H4 (cell line): ENCODE data around the gene OR5W2. TPM values are rescaled to one million over a fixed set of nuclear protein-coding genes. Genes with fewer than 3 reads are reported as not detected.
A peak's percentile ranks its signal among the peaks of the same experiment; 100 is the strongest.
"Not testable (repeated sequence)": the region's sequence is repeated elsewhere in the genome, so short reads cannot be mapped to it uniquely, and the experiment has no call there.

Source experiments
- DNase-seq: peaks from one replicate; pipeline ENCODE4 v3.0.0-alpha.2; 2015; ENCODE audit warnings: low spot score
- total RNA-seq: library from RNA; depleted of rRNA; stranded (reverse); fragments of >200 nt; shearing (Covaris generic); gene quantifications from 2 replicates; pipeline ENCODE4 v1.2.3, GENCODE V29; 2014; rRNA removed

Gene OR5W2
- total RNA-seq, result not detected in 2 replicates

DNA sequence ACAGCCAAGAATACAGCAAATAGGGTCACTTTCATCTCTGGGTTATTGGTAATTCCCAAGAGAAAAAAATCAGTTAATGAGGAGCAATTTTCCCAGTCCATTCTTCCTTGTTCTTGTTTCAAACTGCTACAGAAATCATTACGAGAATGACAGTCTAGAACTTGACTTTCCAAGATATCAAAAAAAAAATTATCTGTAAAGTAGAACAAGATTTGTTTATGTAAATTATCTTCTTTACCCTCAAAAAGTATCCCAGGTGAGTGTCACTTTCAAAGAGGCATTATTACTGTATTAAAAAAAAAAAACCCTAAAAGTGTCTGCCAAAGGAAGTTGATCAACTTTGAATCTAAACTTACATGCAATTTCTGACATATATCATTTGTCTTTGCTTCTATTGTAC lies at the start of gene OR5W2:
OR5W2 (minus strand) TSS at position 101 of the 400 bp plus-strand sequence; CDS start at position 101, 0 bp downstream.
- no peak for DNase-seq

DNA sequence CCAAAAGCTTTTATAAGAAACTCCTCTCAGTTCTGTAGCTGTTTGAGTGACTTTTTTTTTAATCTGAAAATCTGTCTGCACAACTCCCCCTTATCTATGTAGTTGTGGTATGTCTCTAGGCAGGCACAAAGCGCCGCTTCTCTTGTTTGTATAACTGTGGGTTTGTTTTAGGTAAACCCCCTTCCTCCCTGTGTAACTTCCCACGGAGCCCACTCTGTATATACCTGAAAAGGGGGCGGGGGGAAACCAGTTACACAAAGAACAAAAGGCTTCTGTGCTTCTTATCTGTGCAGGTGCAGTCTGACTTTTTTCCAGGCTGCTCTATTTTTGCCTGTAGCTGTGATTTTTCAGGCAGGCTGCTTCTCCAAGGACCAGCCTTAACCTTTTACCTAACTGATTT lies 42.1 kb upstream of the OR5W2 start:
- no peak for DNase-seq

DNA sequence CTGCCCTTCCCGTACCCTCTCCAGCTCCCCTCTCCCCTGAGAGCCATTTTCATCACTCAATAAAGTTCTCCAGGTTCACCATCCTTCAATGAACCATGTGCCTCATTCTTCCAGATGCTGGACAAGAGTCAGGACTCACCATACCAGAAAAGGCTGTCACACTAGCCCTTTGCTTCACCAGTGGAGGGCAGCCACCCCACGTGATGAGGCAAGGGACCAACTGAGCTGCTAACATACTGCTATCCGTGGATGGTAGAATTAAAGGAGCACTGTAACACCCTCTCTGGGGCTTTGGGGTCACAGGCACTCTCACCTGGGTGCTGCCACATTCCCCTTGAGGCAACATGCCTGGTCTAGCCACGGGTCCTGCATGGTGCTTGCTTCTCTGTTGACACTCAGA lies 34.9 kb upstream of the OR5W2 start:
- peak; percentile 4 for DNase-seq

DNA sequence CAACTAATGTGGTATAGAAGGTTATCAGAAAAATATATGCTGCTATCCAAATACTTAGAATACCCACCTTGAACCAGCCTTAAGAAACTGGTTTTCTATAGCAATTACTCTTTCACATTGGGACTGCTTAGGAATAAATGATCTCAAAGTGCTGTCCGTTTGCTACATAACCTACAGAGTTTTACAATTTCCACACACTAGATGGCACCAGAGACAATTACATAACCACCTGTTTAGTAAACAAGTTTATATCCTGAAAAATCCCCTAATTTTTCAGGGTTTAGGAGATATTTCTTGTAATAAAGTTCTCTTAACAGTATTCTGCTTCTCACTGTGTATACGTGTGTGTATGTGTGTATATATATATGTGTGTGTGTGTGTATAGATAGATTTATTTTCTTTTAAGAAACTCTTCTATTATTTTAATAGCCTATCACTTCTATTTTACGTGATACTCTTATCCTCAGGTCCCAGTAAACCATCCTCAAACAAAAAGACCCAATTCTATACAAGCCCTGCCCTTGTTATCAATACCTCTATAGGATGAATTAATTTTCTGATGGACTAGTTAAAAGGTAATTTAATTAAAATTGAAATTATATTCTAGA lies 28.5 kb upstream of the OR5W2 start:
- DNase-seq, result peak; percentile 28

DNA sequence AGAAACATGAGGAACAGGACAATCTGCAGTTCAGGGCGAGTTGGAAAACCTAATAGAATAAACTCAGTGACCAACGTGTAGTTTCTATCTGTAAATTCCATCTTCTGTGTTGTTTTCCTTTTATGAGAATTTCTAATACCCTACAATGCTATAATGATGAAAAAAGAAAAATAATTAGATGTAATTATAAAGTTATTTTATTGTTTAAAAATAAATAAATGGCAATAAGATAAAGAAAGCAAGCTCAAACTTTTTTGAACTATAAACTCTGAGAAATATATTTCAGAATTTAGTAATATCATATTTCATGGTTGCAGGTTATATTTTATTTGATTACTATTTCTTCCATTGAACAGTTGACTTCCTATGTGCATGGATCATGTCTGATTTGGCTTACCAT lies 21.9 kb upstream of the OR5W2 start, which contains the start of gene OR5I1:
OR5I1 (minus strand) TSS at position 101 of the 400 bp plus-strand sequence; CDS start at position 101, 0 bp downstream.
- no peak for DNase-seq

DNA sequence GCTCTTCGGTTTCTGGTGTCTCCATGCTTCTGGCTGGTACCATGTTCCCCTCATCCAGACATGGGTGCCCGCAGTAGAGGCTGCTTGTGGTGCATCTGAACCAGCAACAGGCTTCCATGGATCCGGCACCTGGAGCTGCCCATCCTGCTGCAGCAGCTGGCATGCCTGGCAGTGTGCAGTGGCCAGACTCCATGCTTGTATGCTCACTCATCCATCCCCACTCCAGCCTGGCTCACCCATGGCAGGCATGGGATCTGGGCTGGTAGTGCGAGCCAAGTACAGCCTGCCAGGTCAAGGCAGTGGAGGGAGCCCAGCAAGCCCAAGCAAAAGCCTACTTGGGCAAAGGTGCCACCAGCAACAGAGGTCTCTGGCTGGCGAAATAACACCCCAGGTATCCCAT lies 6.2 kb upstream of the OR5W2 start:
- DNase-seq, result no peak

DNA sequence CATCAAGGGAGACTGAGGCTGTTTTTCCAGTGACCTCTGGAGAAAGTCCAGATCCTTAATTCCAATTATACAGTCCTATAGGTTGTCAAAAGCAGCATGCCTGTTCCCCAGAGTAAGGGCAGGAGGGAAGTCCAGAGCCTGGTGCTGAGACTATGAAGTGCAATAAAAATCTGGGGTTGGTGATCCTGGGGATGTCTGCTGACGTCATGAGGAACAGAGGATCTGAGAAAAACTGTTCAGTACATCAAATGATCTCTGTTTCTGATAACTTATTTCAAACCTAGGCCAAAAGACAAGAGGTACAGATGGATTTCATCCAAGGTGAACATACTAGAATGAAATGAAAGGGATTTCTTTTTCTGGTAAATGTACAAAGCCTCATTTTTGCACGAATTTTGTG lies 12.1 kb downstream of the OR5W2 start:
- DNase-seq, result no peak

DNA sequence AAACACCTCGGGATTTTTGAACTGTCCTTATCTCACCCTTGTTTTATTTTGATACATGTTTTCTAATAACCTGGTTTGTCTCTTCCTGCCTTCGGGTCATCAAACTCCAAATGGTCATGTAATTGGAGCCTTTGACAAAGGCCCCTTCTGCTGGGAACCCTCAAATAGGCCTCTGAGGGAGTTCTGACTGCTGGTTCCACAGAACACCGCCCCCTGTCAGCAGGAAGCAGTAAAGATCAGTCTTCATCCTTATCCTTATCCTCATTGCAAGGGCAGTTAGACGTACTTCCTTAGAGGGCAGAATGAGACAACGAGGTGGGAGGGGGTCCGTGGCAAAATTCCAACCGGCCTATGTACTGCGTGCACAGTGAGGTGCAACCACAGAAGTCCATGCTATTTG lies 19.2 kb downstream of the OR5W2 start:
- no peak for DNase-seq

DNA sequence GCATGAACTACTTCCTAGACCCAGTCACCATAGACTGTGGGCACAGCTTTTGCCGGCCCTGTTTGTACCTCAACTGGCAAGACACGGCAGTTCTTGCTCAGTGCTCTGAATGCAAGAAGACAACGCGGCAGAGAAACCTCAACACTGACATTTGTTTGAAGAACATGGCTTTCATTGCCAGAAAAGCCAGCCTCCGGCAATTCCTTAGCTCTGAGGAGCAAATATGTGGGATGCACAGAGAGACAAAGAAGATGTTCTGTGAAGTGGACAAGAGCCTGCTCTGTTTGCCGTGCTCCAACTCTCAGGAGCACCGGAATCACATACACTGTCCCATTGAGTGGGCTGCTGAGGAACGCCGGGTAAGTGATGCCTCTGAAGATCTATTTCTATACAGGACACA lies 28.9 kb downstream of the OR5W2 start:
- DNase-seq, result not testable (repeated sequence)

DNA sequence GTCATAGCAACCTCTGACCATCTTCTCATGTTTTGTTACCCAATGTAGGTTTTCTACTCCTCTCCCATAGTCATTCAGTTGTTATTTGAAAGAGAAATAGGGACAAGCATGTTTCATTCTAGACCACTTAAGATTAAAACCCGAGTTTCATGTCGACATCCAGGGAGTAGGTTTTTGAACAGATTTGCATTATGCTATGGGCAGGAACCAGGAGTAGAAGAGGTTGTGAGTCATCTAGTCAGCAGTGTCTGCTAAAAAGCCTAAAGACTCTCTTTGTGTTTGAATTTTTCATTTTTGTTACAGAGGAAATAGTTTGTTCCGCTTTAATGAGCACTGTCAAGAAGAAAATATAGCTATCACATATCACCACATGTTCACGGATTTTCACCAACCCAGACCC lies 29.4 kb downstream of the OR5W2 start:
- not testable (repeated sequence) for DNase-seq

DNA sequence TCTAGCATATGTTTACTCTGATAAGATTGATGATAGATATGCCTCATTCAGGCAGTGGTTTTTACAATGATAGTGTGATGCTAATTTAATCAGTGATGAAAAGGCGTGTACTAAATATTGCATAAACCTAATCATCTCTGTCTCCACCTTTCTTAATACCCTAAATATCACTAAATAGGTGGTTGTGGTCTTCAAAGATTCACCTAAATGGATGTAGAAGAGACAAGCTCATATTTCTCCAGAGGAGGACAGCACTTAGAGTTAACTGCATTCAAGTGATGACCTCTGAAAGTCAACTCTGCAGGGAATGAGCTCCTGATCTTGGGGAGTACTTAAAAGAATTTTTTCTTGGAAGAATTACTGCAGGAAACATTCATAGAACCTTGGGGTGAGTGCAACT lies 31.4 kb downstream of the OR5W2 start, which contains the start of gene TRIM51:
TRIM51 (plus strand) TSS at position 301 of the 400 bp plus-strand sequence. CDS start 2,132 bp downstream, outside the sequence.
- not testable (repeated sequence) for DNase-seq

DNA sequence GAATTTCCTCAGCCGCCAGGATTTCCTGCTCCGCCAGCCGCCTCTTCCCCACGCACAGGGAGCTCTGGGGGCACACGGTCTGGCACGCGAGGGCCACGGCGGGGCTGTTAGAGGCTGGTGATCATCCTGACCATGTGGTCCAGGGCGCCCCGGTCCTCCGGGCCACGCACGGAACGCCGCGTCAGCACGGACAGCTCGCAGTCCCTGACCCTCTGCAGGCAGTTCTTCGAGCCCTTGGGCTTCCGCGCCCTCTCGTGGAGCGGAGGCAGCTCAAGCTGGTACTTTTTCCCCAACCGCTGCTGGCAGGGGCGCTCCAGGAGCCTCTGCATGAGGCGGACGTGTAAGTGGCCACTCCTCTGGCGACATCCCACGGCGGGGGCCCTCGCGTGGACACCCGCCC lies 41.2 kb downstream of the OR5W2 start:
- DNase-seq, result not testable (repeated sequence)

DNA sequence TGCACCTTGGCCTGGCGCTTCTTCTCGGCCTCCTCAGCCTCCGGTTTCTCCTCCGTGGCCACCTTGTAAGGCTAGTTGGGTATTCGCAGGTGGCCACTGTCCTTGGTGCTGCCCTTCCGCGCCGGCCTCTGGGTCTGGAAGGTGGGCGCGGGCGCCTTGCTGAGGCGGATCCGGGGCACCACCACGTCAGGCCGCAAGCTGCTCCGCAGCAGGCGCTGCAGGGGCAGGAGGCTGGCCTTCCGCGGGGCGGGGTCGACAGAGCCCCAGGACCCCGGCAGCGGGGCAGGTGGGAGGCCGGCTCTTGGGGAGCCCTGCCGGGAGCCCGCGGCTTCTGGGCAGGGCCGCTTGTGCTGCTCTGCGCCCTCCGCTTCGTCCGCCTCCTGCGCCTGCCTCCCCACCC lies 41.7 kb downstream of the OR5W2 start:
- DNase-seq, result not testable (repeated sequence)

DNA sequence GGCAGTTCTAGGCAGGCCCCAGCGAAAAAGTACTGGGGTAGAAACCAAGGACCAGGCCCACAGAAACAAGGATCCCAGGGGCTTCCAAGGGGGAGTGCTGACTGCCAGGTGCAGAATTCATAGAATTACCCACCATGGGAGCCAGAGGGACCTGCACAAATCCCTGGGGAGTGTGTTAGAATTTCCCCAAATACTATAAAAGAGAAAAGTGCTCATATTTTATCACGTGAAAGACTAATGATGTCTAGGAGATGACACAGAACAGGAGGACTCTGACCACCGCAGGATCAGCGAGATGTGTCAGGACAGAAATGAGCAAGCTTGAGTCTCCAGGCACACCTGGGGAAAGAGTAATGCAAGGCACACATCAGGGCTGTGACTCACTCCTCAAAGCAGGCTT lies 47.0 kb downstream of the OR5W2 start:
- DNase-seq, result not testable (repeated sequence)

Other genes with a start within 250 kb of the OR5W2 start
- gene OR5D13, start 141.1 kb downstream of the OR5W2 start, total RNA-seq, result not detected in 2 replicates
- not detected in 2 replicates for gene OR5D14, start 119.0 kb downstream of the OR5W2 start, total RNA-seq
- not detected in 2 replicates for gene OR5L1, start 103.2 kb downstream of the OR5W2 start, total RNA-seq
- not detected in 2 replicates for gene OR5D18, start 95.0 kb downstream of the OR5W2 start, total RNA-seq
- gene OR5L2, start 87.4 kb downstream of the OR5W2 start, total RNA-seq, result not detected in 2 replicates
- not detected in 2 replicates for gene OR5D16, start 75.8 kb downstream of the OR5W2 start, total RNA-seq
- gene TRIM51, start 31.3 kb downstream of the OR5W2 start, total RNA-seq, result not detected in 2 replicates
- not detected in 2 replicates for gene OR5I1, start 21.8 kb upstream of the OR5W2 start, total RNA-seq
- gene OR10AG1, start 55.4 kb upstream of the OR5W2 start, total RNA-seq, result not detected in 2 replicates
- gene OR5F1, start 80.0 kb upstream of the OR5W2 start, total RNA-seq, result not detected in 2 replicates
- gene OR5AS1, start 113.1 kb upstream of the OR5W2 start, total RNA-seq, result not detected in 2 replicates
- not detected in 2 replicates for gene OR8I2, start 178.7 kb upstream of the OR5W2 start, total RNA-seq
- not detected in 2 replicates for gene OR8H2, start 189.1 kb upstream of the OR5W2 start, total RNA-seq
- gene OR8H3, start 207.8 kb upstream of the OR5W2 start, total RNA-seq, result not detected in 2 replicates
- not detected in 2 replicates for gene OR8J3, start 225.6 kb upstream of the OR5W2 start, total RNA-seq
- not detected in 2 replicates for gene OR8K5, start 245.7 kb upstream of the OR5W2 start, total RNA-seq